SK-N-SH (cell line): ENCODE results near the gene ZBTB22. TPM values are rescaled to one million over a fixed set of nuclear protein-coding genes. Genes with fewer than 3 reads are reported as not detected.

ENCODE experiments used
- CTCF ChIA-PET: fragments of 300-600, 350-600 bp; formaldehyde crosslinking; extraction: SDS; loops from one replicate; lab custom pipeline; 2021; lab: Yijun Ruan, JAX
- POLR2A ChIA-PET: fragments of 350-600 bp; sonication (Branson Sonifier 250); formaldehyde crosslinking; extraction: SDS; loops from one replicate; lab custom pipeline; 2020; ENCODE audit warnings: antibody characterized with exemption, inconsistent platforms; lab: Yijun Ruan, JAX
- DNase-seq: peaks from one replicate; pipeline ENCODE4 v3.0.0; 2012
- H2AFZ ChIP-seq: fragments of 200-600 bp; sonication (generic); 2 replicates; pipeline ENCODE4 v1.8.1; 2016; ENCODE audit warnings: antibody characterized with exemption, mild to moderate bottlenecking, low read depth
- H3F3A ChIP-seq: fragments of 200-600 bp; sonication (generic); replicated peaks from 2 replicates; pipeline ENCODE3; 2016; ENCODE audit warnings: antibody characterized with exemption, mild to moderate bottlenecking; ENCODE audit not compliant: insufficient read depth
- H3K27ac ChIP-seq, 2 experiments: fragments of 200-500 bp in 1 of 2; fragments of 200-600 bp in 1 of 2; sonication (Bioruptor generic) in 1 of 2; sonication (generic), shearing (Covaris generic) in 1 of 2; 2 replicates each; pipeline versions ENCODE4 v1.5.1 to v1.6.1; 2014 to 2016; ENCODE audit warnings: low read depth in 2 of 2, inconsistent platforms in 1 of 2, low read length in 1 of 2, mild to moderate bottlenecking in 1 of 2, mixed read lengths in 1 of 2
- H3K27me3 ChIP-seq: fragments of 200-600 bp; sonication (generic), shearing (Covaris generic); 2 replicates; pipeline ENCODE4 v1.6.1; 2016; ENCODE audit warnings: mixed run types; ENCODE audit not compliant: insufficient read depth
- H3K36me3 ChIP-seq, 2 experiments: fragments of 200-500 bp in 1 of 2; fragments of 200-600 bp in 1 of 2; sonication (Bioruptor generic) in 1 of 2; sonication (generic) in 1 of 2; replicated peaks in 1 of 2; 2 replicates each; pipeline versions ENCODE3 to v1.5.1; 2014 to 2016; ENCODE audit warnings: low read length in 1 of 2, mild to moderate bottlenecking in 1 of 2; ENCODE audit not compliant: insufficient read depth in 2 of 2, control insufficient read depth in 1 of 2
- H3K4me1 ChIP-seq, 2 experiments: fragments of 200-500 bp in 1 of 2; fragments of 200-600 bp in 1 of 2; sonication (Bioruptor generic) in 1 of 2; sonication (generic), shearing (Covaris generic) in 1 of 2; 2 replicates each; pipeline versions ENCODE4 v1.5.1 to v1.6.1; 2014 to 2016; ENCODE audit warnings: low read depth in 1 of 2, low read length in 1 of 2, mixed run types in 1 of 2; ENCODE audit not compliant: insufficient read depth in 2 of 2, control insufficient read depth in 1 of 2
- H3K4me2 ChIP-seq: fragments of 200-600 bp; sonication (generic), shearing (Covaris generic); 2 replicates; pipeline ENCODE4 v1.6.1; 2017; ENCODE audit warnings: mixed run types
- H3K4me3 ChIP-seq, 2 experiments: fragments of 200-500 bp in 1 of 2; fragments of 200-600 bp in 1 of 2; sonication (Bioruptor generic) in 1 of 2; sonication (generic), shearing (Covaris generic) in 1 of 2; 2 replicates each; pipeline versions ENCODE4 v1.5.1 to v1.8.1; 2014 to 2016; ENCODE audit warnings: low read depth in 2 of 2, inconsistent platforms in 1 of 2, low read length in 1 of 2, mild to moderate bottlenecking in 1 of 2, mixed read lengths in 1 of 2, moderate library complexity in 1 of 2
- H3K79me2 ChIP-seq: fragments of 200-600 bp; sonication (generic); 2 replicates; pipeline ENCODE4 v1.8.1; 2017; ENCODE audit warnings: mild to moderate bottlenecking; ENCODE audit not compliant: insufficient read depth
- H3K9ac ChIP-seq: fragments of 200-600 bp; sonication (generic); 2 replicates; pipeline ENCODE4 v1.6.1; 2017; ENCODE audit warnings: mixed run types
- H3K9me2 ChIP-seq: fragments of 200-600 bp; sonication (generic); 2 replicates; pipeline ENCODE4 v1.6.1; 2017; ENCODE audit warnings: mixed run types
- H3K9me3 ChIP-seq: fragments of 200-600 bp; sonication (generic); 2 replicates; pipeline ENCODE4 v1.6.1; 2017; ENCODE audit warnings: mixed run types, mild to moderate bottlenecking, moderate library complexity
- H4K20me1 ChIP-seq: fragments of 200-600 bp; sonication (generic); 2 replicates; pipeline ENCODE4 v1.6.1; 2017; ENCODE audit warnings: mild to moderate bottlenecking, mixed run types; ENCODE audit not compliant: insufficient read depth
- CHD2 ChIP-seq: fragments of 150-350 bp; IDR thresholded peaks from 2 replicates; pipeline ENCODE4 v1.6.1; 2018; ENCODE audit warnings: low read length; ENCODE audit not compliant: partially characterized antibody
- ELF1 ChIP-seq: IDR thresholded peaks from 2 replicates; pipeline ENCODE4 v1.4.0; 2012
- EZH2phosphoT487 ChIP-seq: fragments of 200-600 bp; sonication (generic); IDR thresholded peaks from 2 replicates; pipeline ENCODE4 v1.6.1; 2017; ENCODE audit warnings: low read depth, mixed run types, mild to moderate bottlenecking, antibody characterized with exemption, moderate library complexity, borderline replicate concordance
- FOXJ3 ChIP-seq: sonication (generic); formaldehyde crosslinking; IDR thresholded peaks from 2 replicates; pipeline ENCODE4 v1.5.1; 2020; ENCODE audit warnings: mild to moderate bottlenecking, missing genetic modification reagents
- IRF3 ChIP-seq: fragments of 150-350 bp; IDR thresholded peaks from 2 replicates; pipeline ENCODE4 v1.6.1; 2016; ENCODE audit warnings: mild to moderate bottlenecking, low read depth, low read length
- NFIC ChIP-seq: IDR thresholded peaks from 2 replicates; pipeline ENCODE4 v1.4.0; 2012; ENCODE audit warnings: borderline replicate concordance
- NRF1 ChIP-seq: IDR thresholded peaks from 2 replicates; pipeline ENCODE4 v1.6.1; 2012; ENCODE audit warnings: low read depth, mild to moderate bottlenecking, low read length
- POLR2AphosphoS5 ChIP-seq: IDR thresholded peaks from 2 replicates; pipeline ENCODE4 v1.6.1; 2012; ENCODE audit warnings: low read depth, low read length
- RCOR1 ChIP-seq: fragments of 150-350 bp; IDR thresholded peaks from 2 replicates; pipeline ENCODE4 v1.6.1; 2017; ENCODE audit warnings: antibody characterized with exemption, low read length
- RFX5 ChIP-seq: IDR thresholded peaks from 2 replicates; pipeline ENCODE4 v1.6.1; 2012; ENCODE audit warnings: mild to moderate bottlenecking, improper control_type of control experiment, low read length
- SIN3A ChIP-seq: IDR thresholded peaks from 2 replicates; pipeline ENCODE4 v1.6.1; 2012; ENCODE audit warnings: low read depth, mild to moderate bottlenecking, low read length, moderate library complexity, borderline replicate concordance
- TAF1 ChIP-seq: IDR thresholded peaks from 2 replicates; pipeline ENCODE4 v1.6.1; 2012; ENCODE audit warnings: low read depth, mild to moderate bottlenecking, low read length, moderate library complexity, borderline replicate concordance
- USF2 ChIP-seq: fragments of 150-350 bp; IDR thresholded peaks from 2 replicates; pipeline ENCODE4 v1.6.1; 2017; ENCODE audit warnings: antibody characterized with exemption, low read length, low read depth, borderline replicate concordance
- WGBS: methylation state at CpG from one replicate; pipeline ENCODE4 v1.1.6; 2017; ENCODE audit warnings: low lambda C conversion rate; 5-methylcytosine and 5-hydroxymethylcytosine counted together
- polyA plus RNA-seq, 3 experiments: library from polyadenylated mRNA; depleted of rRNA; stranded (reverse); fragments of >200 nt; gene quantifications; 2 replicates each; pipeline ENCODE4 v1.2.3, GENCODE V29; 2012
- TF ChIP-seq, protein P1 (sequence below): IDR thresholded peaks from 2 replicates; pipeline ENCODE4 v1.4.0; 2012; ENCODE audit warnings: low read depth, borderline replicate concordance
- TF ChIP-seq, protein P2 (sequence below): fragments of 200-600 bp; sonication (generic); IDR thresholded peaks from 2 replicates; pipeline ENCODE4 v1.6.1; 2017; ENCODE audit warnings: antibody characterized with exemption, mild to moderate bottlenecking, moderate library complexity
- TF ChIP-seq, protein P3 (sequence below): IDR thresholded peaks from 2 replicates; pipeline ENCODE4 v1.4.0; 2012; ENCODE audit warnings: low read depth

ZBTB22 gene
- polyA plus RNA-seq, 1 of the 3 experiments (the other 2 are of a cell fraction) = 19.5 TPM

DNA sequence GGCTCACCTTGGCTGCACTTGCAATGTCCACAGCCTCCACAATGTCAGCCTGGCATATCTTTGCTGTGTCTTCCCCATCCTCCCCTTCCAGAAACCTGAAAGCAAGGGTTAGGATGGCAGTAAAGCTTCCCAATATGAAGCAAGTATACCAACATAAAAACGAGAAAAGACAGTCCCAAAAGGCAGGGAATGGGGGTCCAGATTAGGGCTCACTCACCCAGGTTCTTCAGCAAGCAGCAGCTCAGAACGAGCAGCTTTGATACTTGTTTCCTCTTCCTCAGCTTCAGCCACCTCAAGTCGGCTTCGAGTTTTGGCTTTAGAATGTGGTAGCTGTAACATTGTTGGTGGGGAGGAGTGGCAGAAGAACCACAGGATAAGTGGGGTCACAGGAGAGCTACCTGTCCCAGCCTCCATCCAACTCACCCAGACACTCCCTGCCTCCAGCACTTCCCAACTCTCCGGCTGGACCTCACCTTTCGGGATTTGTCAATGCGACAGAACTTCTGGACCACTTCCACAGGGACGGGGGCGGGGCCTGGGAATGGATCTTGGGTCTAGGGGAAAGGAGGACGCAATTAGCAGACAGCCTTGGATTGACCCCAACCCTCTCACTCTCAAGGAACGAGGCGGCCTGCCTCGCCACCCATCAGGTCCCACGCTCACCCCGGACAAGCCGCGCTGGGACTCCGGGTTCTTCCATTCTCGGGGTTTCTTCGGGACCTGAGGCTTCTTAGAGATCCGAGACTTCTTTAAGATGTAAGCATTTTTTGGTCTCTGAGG, 29.2 kb downstream of the ZBTB22 start:
- peak overlapping the region; percentile 55 for H2AFZ ChIP-seq
- TF ChIP-seq FOXJ3 (CRISPR knock-in tag) = no peak
- TF ChIP-seq, protein P1, sequence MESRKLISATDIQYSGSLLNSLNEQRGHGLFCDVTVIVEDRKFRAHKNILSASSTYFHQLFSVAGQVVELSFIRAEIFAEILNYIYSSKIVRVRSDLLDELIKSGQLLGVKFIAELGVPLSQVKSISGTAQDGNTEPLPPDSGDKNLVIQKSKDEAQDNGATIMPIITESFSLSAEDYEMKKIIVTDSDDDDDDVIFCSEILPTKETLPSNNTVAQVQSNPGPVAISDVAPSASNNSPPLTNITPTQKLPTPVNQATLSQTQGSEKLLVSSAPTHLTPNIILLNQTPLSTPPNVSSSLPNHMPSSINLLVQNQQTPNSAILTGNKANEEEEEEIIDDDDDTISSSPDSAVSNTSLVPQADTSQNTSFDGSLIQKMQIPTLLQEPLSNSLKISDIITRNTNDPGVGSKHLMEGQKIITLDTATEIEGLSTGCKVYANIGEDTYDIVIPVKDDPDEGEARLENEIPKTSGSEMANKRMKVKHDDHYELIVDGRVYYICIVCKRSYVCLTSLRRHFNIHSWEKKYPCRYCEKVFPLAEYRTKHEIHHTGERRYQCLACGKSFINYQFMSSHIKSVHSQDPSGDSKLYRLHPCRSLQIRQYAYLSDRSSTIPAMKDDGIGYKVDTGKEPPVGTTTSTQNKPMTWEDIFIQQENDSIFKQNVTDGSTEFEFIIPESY = no peak
- TF ChIP-seq IRF3 = no peak
- no peak for TF ChIP-seq USF2
- TF ChIP-seq NFIC = no peak
- TF ChIP-seq EZH2phosphoT487 = no peak
- no peak for TF ChIP-seq RCOR1
- TF ChIP-seq NRF1 = no peak
- TF ChIP-seq, protein P2, sequence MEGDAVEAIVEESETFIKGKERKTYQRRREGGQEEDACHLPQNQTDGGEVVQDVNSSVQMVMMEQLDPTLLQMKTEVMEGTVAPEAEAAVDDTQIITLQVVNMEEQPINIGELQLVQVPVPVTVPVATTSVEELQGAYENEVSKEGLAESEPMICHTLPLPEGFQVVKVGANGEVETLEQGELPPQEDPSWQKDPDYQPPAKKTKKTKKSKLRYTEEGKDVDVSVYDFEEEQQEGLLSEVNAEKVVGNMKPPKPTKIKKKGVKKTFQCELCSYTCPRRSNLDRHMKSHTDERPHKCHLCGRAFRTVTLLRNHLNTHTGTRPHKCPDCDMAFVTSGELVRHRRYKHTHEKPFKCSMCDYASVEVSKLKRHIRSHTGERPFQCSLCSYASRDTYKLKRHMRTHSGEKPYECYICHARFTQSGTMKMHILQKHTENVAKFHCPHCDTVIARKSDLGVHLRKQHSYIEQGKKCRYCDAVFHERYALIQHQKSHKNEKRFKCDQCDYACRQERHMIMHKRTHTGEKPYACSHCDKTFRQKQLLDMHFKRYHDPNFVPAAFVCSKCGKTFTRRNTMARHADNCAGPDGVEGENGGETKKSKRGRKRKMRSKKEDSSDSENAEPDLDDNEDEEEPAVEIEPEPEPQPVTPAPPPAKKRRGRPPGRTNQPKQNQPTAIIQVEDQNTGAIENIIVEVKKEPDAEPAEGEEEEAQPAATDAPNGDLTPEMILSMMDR = no peak
- TF ChIP-seq RFX5 = no peak
- TF ChIP-seq, protein P3, sequence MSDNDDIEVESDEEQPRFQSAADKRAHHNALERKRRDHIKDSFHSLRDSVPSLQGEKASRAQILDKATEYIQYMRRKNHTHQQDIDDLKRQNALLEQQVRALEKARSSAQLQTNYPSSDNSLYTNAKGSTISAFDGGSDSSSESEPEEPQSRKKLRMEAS = no peak
- TF ChIP-seq POLR2AphosphoS5 = no peak
- no peak for TF ChIP-seq TAF1
- TF ChIP-seq CHD2 = no peak
- no peak for TF ChIP-seq ELF1
- TF ChIP-seq SIN3A = no peak
- TF ChIP-seq, all 33 proteins: peak for 0
- Histone ChIP-seq H3K27ac (peak overlapping the region; percentile 40 to 91; a peak in 3 of 4 replicates), H3K27me3 (no peaks in the 10 kb centered on the region), H3F3A (peaks cover 6% of the 10 kb centered on the region), H3K4me3 (peak overlapping the region; percentile 78 to 96), H3K4me1 (peaks cover 5 to 23% of the 10 kb centered on the region in 2 experiments; a peak in 3 of 4 replicates), H3K9me2 (no peaks in the 10 kb centered on the region), H3K79me2 (peaks cover 61% of the 10 kb centered on the region), H3K36me3 (peaks cover 34 to 56% of the 10 kb centered on the region in 2 experiments), H3K9me3 (no peaks in the 10 kb centered on the region), H3K9ac (peak overlapping the region; percentile 80), H4K20me1 (0 out of 2 replicates have a peak, but pooled peaks cover 3% of the 10 kb centered on the region), H3K4me2 (peak overlapping the region; percentile 96)
- CTCF ChIA-PET = interaction anchor here (1.1 to 4.4 kb wide), 5 partner anchors 10 to 138 kb away, joined by 3 to 49 read pairs (median 9); partner anchors contain the start of genes B3GALT4 and RGL2
- POLR2A ChIA-PET = interaction anchor here (1.9 to 3.6 kb wide), 4 partner anchors 11 to 316 kb away, joined by 8 to 58 read pairs (median 24); partner anchors contain the start of genes B3GALT4, RGL2, RPS18 and VPS52
- 4% methylated on average over 20 of the region's 21 CpGs for WGBS
- peak; percentile 36 for DNase-seq
